HG03097 (cell line): ENCODE results near the gene DTNB.
"Not testable (repeated sequence)": the region's sequence is repeated elsewhere in the genome, so short reads cannot be mapped to it uniquely, and the experiment has no call there.

Experiments used
- ATAC-seq: cut with Tn5 transposase; IDR thresholded peaks from one replicate; pipeline ENCODE4 v1.9.1; 2021; ENCODE audit not compliant: unreplicated experiment, low FRiP score

The DTNB gene

GRCh38 chr2:25633801-25634200, 39.6 kb downstream of the DTNB start:
- not testable (repeated sequence) for ATAC-seq

- no peak for ATAC-seq
These were observed 41.0 kb downstream of the DTNB start for GRCh38 chr2:25632396-25632795.

- no peak for ATAC-seq
These were observed 48.7 kb downstream of the DTNB start for GRCh38 chr2:25624635-25625034.

GRCh38 chr2:25623361-25623760, 50.0 kb downstream of the DTNB start:
- ATAC-seq = no peak

GRCh38 chr2:25620711-25621110, 52.7 kb downstream of the DTNB start:
- no peak for ATAC-seq

- no peak for ATAC-seq
These were observed 53.3 kb downstream of the DTNB start for GRCh38 chr2:25620077-25620476.

- no peak for ATAC-seq
These were observed 54.2 kb downstream of the DTNB start for GRCh38 chr2:25619185-25619584.

- ATAC-seq = no peak
These were observed 54.7 kb downstream of the DTNB start for GRCh38 chr2:25618676-25619075.

GRCh38 chr2:25617948-25618646, 55.3 kb downstream of the DTNB start:
- no peak for ATAC-seq

- ATAC-seq = no peak
These were observed 57.5 kb downstream of the DTNB start for GRCh38 chr2:25615920-25616319.

GRCh38 chr2:25615386-25615785, 58.0 kb downstream of the DTNB start:
- ATAC-seq = no peak

- no peak for ATAC-seq
These were observed 58.7 kb downstream of the DTNB start for GRCh38 chr2:25614711-25615110.

- no peak for ATAC-seq
These were observed 64.7 kb downstream of the DTNB start for GRCh38 chr2:25608718-25609117.

GRCh38 chr2:25606892-25607291, 66.5 kb downstream of the DTNB start:
- no peak for ATAC-seq

GRCh38 chr2:25602333-25602723, 71.0 kb downstream of the DTNB start:
- no peak for ATAC-seq

GRCh38 chr2:25601711-25602332, 71.6 kb downstream of the DTNB start:
- ATAC-seq = not testable (repeated sequence)

- ATAC-seq = no peak
These were observed 74.5 kb downstream of the DTNB start for GRCh38 chr2:25598911-25599310.

- no peak for ATAC-seq
These were observed 75.0 kb downstream of the DTNB start for GRCh38 chr2:25598332-25598731.

GRCh38 chr2:25597881-25598280, 75.5 kb downstream of the DTNB start:
- ATAC-seq = no peak

GRCh38 chr2:25596516-25597244, 76.7 kb downstream of the DTNB start:
- no peak for ATAC-seq

GRCh38 chr2:25595393-25595792, 78.0 kb downstream of the DTNB start:
- ATAC-seq = no peak

- no peak for ATAC-seq
These were observed 78.4 kb downstream of the DTNB start for GRCh38 chr2:25594991-25595390.
